Activated naive CD4-positive, alpha-beta T cell treated with Interleukin-2 at 50 U/mL for 16 hours (primary cell): ENCODE data around the gene GAB2.
"Not testable (repeated sequence)": the region's sequence is repeated elsewhere in the genome, so short reads cannot be mapped to it uniquely, and the experiment has no call there.

ENCODE experiments used
- DNase-seq: peaks from one replicate; pipeline ENCODE4 v3.0.0-alpha.2; 2020

The GAB2 gene

DNA sequence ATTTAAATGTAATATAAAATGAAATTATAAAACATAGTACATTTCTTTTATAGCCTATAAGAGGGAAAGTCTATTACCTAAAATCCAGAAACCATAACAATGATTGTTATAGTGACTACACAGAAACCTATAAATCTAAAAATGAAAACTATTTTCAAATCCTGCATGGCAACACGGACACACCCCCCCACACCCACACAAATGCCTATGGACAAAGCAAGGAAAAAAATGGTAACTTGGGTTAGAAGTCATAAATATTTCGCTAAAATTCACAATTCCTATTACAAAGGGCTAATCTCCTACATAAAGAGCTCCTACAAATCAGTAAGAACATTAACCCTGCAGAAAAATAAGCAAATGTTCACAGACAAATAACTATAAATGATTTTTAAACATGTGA lies 56.4 kb downstream of the GAB2 start:
- DNase-seq, result no peak

- DNase-seq, result no peak
These were observed 57.7 kb downstream of the GAB2 start for GRCh38 chr11:78359921-78360320.

- not testable (repeated sequence) for DNase-seq
These were observed 59.7 kb downstream of the GAB2 start for GRCh38 chr11:78357924-78358323.

- DNase-seq, result not testable (repeated sequence)
These were observed 60.2 kb downstream of the GAB2 start for GRCh38 chr11:78357425-78357824.

- not testable (repeated sequence) for DNase-seq
These were observed 61.9 kb downstream of the GAB2 start for GRCh38 chr11:78355742-78356141.

GRCh38 chr11:78355309-78355705 lies 62.3 kb downstream of the GAB2 start:
- DNase-seq, result no peak

- no peak for DNase-seq
These were observed 63.0 kb downstream of the GAB2 start for GRCh38 chr11:78354408-78355308.

- no peak for DNase-seq
These were observed 65.4 kb downstream of the GAB2 start for GRCh38 chr11:78351979-78352841.

DNA sequence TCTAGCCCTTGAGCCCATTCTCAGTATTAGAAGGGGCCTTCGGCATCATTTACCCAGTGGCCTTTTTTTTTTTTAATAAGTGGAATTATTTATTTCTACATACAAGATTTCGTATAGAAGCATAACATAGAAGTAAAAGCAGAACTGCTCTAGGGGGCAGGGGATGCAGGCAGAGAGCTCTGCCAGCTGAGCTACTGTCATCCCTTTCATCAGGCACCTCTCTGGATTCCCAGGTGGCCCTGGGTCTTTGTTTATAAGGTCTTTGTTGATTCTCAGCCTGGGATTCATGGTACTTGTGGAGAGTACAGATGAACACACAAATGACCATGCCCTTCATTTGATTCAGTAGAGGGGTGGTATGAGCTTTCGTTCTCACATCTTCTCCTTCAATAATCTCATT lies 66.4 kb downstream of the GAB2 start:
- no peak for DNase-seq

DNA sequence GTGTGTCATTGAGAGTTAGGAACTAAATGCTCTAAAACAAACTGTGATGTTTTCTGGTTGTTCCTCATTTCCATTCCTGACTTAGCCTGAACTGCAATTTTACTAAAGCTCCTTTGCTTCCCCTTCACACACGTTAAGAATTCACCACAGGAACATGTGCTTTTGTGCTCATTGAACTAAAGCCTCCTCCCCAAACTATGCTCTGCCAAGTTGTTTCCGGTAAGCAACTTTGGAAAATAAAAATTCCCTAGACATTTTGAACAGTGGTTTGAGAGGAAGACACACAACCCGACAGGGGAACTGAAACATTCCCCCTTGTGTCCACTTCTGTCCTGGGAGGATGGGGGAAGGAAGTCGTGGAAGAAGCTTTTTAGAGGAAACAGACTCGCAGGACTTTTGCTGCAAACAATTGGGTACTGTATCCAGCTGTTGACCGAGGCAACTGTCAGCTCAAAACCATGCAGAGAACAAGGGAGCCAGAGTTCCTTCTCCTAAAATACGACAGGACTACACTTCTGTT lies 66.9 kb downstream of the GAB2 start:
- DNase-seq, result no peak

DNA sequence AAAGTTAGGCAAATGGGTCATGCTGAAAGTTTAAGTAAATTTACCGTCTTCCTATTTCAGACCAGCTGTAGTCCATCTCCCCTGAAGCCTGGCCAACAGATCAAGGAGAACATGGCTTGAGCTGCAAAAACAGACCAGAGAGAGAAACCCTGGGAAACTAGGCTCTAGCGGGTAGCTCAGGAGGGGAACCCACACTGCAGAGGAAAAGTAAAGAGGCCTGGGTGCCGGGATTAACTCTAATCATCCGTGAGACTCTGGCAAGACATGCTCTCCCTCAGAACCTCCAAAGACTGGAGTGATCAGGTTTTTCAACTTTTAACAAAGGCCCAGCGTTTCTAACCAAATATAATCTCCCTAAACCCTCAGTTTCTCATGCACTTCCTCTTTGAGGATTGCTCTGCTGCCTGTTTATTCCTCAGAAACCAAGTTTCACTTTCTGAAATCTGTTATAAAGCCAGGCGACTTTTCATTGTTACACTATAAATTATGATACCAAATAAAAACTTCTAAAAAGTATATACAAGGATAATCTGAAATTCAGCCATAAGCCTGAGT lies 67.5 kb downstream of the GAB2 start:
- no peak for DNase-seq

DNA sequence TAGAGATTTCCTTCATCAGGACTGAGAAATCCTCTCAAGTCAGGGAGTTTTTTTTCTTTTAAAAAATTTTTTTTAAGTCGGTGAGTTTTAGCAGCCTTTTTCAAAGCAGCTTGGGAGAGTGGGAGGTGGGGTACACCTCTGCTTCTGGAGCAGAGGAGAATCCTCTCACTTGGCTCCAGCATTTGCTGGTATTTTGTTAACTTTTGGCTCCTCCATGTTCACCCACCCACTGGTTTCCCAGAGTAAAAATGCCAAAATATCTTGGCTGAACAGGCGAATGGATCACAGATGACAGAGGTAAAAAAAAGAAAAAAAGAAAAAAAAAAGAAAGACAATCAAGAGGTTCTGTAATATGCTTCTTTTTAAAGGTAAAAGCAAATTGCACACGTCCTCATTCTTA lies 68.0 kb downstream of the GAB2 start:
- no peak for DNase-seq

- no peak for DNase-seq
These were observed 68.5 kb downstream of the GAB2 start for GRCh38 chr11:78349114-78349513.

DNA sequence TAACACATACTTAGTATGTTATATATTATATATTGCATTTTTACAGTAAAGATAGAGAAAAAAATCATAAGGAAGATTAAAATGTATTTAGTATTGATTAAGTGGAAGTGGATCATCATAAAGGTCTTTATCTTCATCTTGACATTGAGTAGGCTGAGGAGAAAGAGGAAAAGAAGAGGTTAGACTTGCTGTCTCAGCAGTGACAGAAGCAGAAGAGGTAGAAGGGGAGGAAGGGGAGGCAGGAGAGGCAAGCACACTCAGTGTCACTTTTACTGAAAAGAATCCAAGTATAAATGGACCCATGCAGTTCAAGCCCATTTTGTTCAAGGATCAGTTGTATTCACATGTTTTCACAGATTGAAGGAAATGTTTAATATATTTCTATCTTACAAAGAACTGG lies 69.7 kb downstream of the GAB2 start:
- no peak for DNase-seq

- no peak for DNase-seq
These were observed 70.8 kb downstream of the GAB2 start for GRCh38 chr11:78346799-78347198.

DNA sequence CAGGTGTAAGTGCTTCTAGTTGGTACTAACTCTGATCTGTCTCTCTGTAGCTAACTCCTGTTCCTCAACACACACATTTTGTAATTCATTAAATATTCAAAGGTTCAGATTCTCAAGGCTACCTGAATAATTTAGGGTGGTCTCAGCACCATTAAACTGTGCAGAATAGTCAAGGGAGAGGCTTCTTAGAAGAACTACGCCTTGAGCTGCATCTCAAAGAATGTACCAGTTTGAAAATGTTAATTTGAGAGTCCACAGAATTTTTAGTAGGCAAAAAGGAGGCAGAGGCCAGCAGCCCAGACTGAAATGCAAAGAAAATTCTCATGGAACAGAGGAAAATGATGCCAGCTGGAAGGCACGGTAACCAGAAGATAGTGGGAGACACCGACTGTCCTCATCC lies 72.2 kb downstream of the GAB2 start:
- DNase-seq, result no peak

DNA sequence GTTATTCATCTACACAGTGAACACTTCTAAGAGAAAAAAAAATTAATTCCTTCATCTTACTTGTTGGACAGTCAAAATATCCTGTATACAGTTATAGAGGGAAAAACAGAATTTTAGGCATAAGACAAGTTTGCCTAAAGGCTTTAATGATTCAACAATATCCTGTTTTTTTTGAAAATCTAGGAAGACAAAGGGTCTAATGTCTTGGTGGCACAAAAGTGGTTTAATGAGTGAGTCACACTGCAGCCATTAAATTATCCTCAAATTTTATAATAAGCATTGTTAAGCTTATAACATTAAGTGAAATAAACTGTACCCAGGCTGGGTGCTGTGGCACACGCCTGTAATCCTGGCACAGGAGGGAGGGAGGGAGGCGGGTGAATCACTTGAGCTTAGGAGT lies 72.9 kb downstream of the GAB2 start:
- DNase-seq, result no peak

- no peak for DNase-seq
These were observed 73.5 kb downstream of the GAB2 start for GRCh38 chr11:78344094-78344493.

- DNase-seq, result no peak
These were observed 74.3 kb downstream of the GAB2 start for GRCh38 chr11:78343303-78343702.

DNA sequence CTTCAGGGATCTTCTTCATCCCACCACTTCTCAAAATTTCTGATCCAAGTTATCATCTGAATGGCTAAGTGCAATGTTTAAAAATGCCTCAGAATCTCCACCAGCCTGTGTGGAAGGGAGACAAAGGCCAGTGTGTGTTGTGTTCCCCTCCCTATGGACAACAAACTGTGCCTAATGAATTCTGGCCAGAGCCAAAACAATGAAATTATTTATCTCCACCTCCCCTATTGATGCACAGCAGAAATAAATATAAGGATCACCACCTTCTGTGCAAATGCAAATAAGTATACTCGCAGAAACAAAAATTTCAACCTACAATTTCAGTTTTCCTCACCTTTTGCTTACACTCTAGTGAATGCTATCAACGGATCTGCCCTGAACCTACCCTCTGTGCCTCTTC lies 75.8 kb downstream of the GAB2 start:
- no peak for DNase-seq

- DNase-seq, result no peak
These were observed 77.1 kb downstream of the GAB2 start for GRCh38 chr11:78340530-78340929.

GRCh38 chr11:78339945-78340344 lies 77.7 kb downstream of the GAB2 start:
- DNase-seq, result no peak

DNA sequence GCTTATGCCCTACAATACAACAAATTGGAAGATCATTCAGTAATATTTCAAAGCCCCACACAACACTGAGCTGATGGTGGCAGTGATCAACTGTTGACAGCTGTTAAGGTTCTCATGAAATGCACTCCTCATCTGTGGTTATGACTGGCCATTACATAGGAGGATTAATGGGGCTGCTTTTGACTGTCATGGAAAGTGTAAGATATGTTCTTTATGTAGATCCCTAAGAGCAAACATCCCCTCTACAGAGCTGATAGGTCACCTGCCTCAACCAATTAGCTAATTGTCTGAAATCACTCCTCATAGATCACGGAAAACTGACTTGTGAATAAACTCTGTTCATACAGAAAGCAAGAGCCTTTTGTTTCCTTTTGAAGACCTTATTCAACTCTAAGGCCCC lies 78.1 kb downstream of the GAB2 start:
- DNase-seq, result no peak
